Gastroesophageal sphincter (tissue), 4 donors: ENCODE results near the gene ZBTB46. TPM values are rescaled to one million over a fixed set of nuclear protein-coding genes. Genes with fewer than 3 reads are reported as not detected.
"Not testable (repeated sequence)": the region's sequence is repeated elsewhere in the genome, so short reads cannot be mapped to it uniquely, and the experiment has no call there.

Experiments used
- ATAC-seq: fragments of 150-250 bp; one replicate; pipeline ENCODE4 v1.9.1; 2016; ENCODE audit warnings: mild to moderate bottlenecking, moderate library complexity
- H3K27ac ChIP-seq, 4 donors: fragments of 200-600 bp; sonication (generic) in 3 of 4; 1 replicate in 3 of 4; 2 replicates in 1 of 4; pipeline ENCODE4 v1.5.1; 2016 to 2019
- H3K27me3 ChIP-seq: fragments of 200-600 bp; sonication (generic); one replicate; pipeline ENCODE4 v1.5.1; 2019
- H3K36me3 ChIP-seq, 2 donors: fragments of 200-600 bp; sonication (generic); one replicate each; pipeline ENCODE4 v1.5.1; 2019; ENCODE audit warnings: control low read depth in 1 of 2
- H3K4me1 ChIP-seq, 3 donors: fragments of 200-600 bp; sonication (generic); 1 replicate in 2 of 3; 2 replicates in 1 of 3; pipeline ENCODE4 v1.5.1; 2016 to 2019; ENCODE audit warnings: control low read depth in 2 of 3
- H3K4me3 ChIP-seq, 2 donors: fragments of 200-600 bp; sonication (generic); one replicate each; pipeline ENCODE4 v1.5.1; 2019; ENCODE audit warnings: mild to moderate bottlenecking in 1 of 2, moderate library complexity in 1 of 2
- H3K9me3 ChIP-seq, 3 donors: fragments of 200-600 bp; sonication (generic); one replicate each; pipeline ENCODE4 v1.5.1; 2017 to 2019; ENCODE audit warnings: control low read depth in 2 of 3
- EP300 ChIP-seq: sonication (generic); formaldehyde crosslinking; IDR thresholded peaks from one replicate; pipeline ENCODE4 v1.6.1; 2017; ENCODE audit warnings: antibody characterized with exemption, mild to moderate bottlenecking
- POLR2A ChIP-seq, 2 donors: fragments of 450-650 bp; IDR thresholded peaks; one replicate each; pipeline ENCODE4 v1.6.1; 2017; ENCODE audit warnings: antibody characterized with exemption in 2 of 2, mild to moderate bottlenecking in 2 of 2, moderate library complexity in 1 of 2
- POLR2AphosphoS5 ChIP-seq: sonication (generic); formaldehyde crosslinking; IDR thresholded peaks from one replicate; pipeline ENCODE4 v1.6.1; 2017; ENCODE audit warnings: antibody characterized with exemption
- WGBS, 2 donors: methylation state at CpG; one replicate each; pipeline ENCODE4 v1.1.5; 2018; ENCODE audit warnings: low coverage in 1 of 2; 5-methylcytosine and 5-hydroxymethylcytosine counted together
- total RNA-seq, 4 donors: library from RNA; depleted of rRNA; stranded (reverse); fragments of >200 nt; gene quantifications; one replicate each; pipeline ENCODE4 v1.1.0, GENCODE V29; 2016
- TF ChIP-seq, protein P1 (sequence below), 4 experiments: fragments of 200-600 bp in 2 of 4; fragments of 450-650 bp in 2 of 4; sonication (generic) in 1 of 4; IDR thresholded peaks; one replicate each; pipeline ENCODE4 v1.5.1; 2017 to 2019; ENCODE audit warnings: antibody characterized with exemption in 4 of 4, mild to moderate bottlenecking in 2 of 4, moderate library complexity in 2 of 4

The ZBTB46 gene
- total RNA-seq, 4 donors from 2014 or later: 8.1 to 13.8 (median 10.2) TPM

DNA sequence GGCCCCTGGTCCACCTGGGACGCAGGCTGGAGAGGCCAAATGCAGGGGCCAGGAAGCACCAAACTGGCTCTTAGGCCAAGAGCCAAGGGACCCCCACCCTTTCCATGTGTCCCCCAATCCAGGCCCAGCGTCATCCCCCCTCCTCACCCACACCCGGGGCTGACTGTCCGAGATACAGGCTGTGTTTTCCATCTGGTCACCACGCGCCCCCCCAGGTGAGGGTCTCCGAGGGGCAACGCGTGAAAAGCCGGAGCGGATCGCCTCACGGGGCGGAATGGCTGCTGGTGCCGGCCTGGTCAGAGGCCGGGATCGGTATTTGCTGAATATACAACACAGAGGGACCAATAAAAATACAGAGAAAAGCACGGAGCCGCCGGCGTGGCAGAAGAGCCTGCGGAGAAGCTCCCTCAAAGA, 25.0 kb upstream of the ZBTB46 start:
- peaks cover 0 to 3% of the 10 kb centered on the region in 2 donors for H3K36me3 ChIP-seq
- TF ChIP-seq EP300: no peak
- TF ChIP-seq, protein P1, sequence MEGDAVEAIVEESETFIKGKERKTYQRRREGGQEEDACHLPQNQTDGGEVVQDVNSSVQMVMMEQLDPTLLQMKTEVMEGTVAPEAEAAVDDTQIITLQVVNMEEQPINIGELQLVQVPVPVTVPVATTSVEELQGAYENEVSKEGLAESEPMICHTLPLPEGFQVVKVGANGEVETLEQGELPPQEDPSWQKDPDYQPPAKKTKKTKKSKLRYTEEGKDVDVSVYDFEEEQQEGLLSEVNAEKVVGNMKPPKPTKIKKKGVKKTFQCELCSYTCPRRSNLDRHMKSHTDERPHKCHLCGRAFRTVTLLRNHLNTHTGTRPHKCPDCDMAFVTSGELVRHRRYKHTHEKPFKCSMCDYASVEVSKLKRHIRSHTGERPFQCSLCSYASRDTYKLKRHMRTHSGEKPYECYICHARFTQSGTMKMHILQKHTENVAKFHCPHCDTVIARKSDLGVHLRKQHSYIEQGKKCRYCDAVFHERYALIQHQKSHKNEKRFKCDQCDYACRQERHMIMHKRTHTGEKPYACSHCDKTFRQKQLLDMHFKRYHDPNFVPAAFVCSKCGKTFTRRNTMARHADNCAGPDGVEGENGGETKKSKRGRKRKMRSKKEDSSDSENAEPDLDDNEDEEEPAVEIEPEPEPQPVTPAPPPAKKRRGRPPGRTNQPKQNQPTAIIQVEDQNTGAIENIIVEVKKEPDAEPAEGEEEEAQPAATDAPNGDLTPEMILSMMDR (IDR thresholded peaks at IDR 0.05): no peak
- no peak for ATAC-seq
- 100% methylated on average over 1 of the region's 22 CpGs; no CpG with 5 or more reads in 1 of the 2 donors for WGBS, 2 donors
- H3K9me3 ChIP-seq: no peaks in the 10 kb centered on the region
- no peak overlapping the region for H3K4me3 ChIP-seq
- peaks cover 0 to 59% (median 32%) of the 10 kb centered on the region in 3 donors for H3K4me1 ChIP-seq
- peak overlapping the region in 1 of 4 donors; percentile 74 for H3K27ac ChIP-seq
- H3K27me3 ChIP-seq: peaks cover 61% of the 10 kb centered on the region

DNA sequence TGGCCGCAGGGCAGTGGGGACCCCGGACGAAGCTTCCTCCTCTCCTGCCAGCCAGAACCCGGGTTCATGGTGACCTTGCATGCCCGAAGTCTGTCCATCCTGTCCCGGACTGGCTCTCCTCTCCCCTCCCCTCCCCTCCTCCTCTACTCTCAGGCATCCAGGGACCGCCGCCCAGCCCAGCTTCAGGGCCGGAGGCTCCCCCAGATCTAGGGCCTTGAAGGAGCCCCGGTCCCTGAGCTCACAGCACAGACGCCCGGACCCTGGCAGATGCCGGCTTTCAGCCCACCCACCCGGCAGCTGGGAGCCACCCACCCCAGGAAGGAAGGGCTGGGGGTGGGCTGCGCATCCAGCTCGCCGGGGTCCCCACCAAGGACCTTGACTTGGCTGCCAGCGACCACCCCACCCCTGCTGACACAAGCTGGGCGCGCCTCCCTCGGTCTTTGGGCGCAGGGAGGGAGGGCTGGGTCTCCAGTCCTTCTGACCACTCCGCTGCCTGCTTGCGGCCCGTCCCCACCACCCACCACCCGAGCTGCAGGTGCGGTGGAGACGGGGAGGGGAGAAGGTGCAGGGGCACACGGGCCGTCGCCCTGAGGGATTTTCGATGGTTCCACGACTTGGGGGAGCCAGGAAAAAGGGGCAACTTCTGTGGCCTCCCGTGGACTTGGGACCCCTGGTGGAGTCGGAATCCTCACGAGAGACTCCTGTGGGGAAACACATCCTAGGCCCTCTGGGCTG, 24.5 kb upstream of the ZBTB46 start:
- WGBS, 2 donors: 47 to 60% methylated on average over 1 to 3 of the region's 36 CpGs
- no peak for ATAC-seq
- H3K27me3 ChIP-seq: peaks cover 61% of the 10 kb centered on the region
- no peaks in the 10 kb centered on the region for H3K9me3 ChIP-seq
- TF ChIP-seq POLR2AphosphoS5: no peak
- TF ChIP-seq, protein P1 (IDR thresholded peaks at IDR 0.05): no peak
- TF ChIP-seq EP300: no peak
- no peak for TF ChIP-seq POLR2A (IDR thresholded peaks at IDR 0.05)
- peaks cover 0 to 59% (median 32%) of the 10 kb centered on the region in 3 donors for H3K4me1 ChIP-seq
- H3K36me3 ChIP-seq: no peaks in the 10 kb centered on the region
- H3K4me3 ChIP-seq: peak overlapping the region in 1 of 2 donors; percentile 29
- peak overlapping the region in 3 of 4 donors; percentile 74 to 78 (median 74) for H3K27ac ChIP-seq

DNA sequence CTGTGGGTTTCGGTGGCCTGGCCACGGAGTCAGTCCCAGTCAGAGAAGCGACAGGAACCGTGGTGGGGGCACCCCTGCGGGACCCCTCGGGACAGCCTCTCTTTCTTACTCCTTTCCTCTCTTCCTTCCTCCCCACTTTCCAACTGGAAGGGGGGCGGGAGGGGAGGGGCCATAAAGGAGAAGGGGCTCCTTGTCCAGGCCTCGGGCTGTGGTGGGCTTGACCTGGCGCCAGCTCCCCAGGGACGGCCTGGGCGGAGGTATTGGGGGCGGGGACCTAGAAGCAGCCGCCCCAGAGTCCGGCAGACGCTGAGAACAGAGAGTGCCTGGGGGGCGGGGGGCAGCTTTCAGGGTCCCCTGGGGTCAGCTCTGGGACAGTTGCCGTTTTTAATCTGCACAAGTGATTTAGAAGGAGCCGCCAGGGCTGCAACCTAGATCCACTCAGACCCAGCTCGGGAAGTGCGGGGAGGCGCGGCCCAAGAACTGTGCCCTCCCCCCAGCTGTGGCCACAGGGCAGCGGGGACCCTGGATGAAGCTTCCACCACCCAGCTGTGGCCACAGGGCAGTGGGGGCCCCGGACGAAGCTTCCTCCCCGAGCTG, 23.8 kb upstream of the ZBTB46 start:
- TF ChIP-seq, protein P1 (IDR thresholded peaks at IDR 0.05): no peak
- no peak for TF ChIP-seq POLR2A (IDR thresholded peaks at IDR 0.05)
- no peak for TF ChIP-seq EP300
- no peak for TF ChIP-seq POLR2AphosphoS5
- Histone ChIP-seq H3K36me3 (no peaks in the 10 kb centered on the region), H3K4me3 (peak overlapping the region in 1 of 2 donors; percentile 29), H3K9me3 (no peaks in the 10 kb centered on the region), H3K4me1 (peaks cover 0 to 59% (median 32%) of the 10 kb centered on the region in 3 donors), H3K27me3 (peaks cover 61% of the 10 kb centered on the region), H3K27ac (peak overlapping the region in 3 of 4 donors; percentile 74 to 78 (median 74))
- ATAC-seq: peak; percentile 31
- no CpG with 5 or more reads among the region's 26 CpGs for WGBS, 2 donors

DNA sequence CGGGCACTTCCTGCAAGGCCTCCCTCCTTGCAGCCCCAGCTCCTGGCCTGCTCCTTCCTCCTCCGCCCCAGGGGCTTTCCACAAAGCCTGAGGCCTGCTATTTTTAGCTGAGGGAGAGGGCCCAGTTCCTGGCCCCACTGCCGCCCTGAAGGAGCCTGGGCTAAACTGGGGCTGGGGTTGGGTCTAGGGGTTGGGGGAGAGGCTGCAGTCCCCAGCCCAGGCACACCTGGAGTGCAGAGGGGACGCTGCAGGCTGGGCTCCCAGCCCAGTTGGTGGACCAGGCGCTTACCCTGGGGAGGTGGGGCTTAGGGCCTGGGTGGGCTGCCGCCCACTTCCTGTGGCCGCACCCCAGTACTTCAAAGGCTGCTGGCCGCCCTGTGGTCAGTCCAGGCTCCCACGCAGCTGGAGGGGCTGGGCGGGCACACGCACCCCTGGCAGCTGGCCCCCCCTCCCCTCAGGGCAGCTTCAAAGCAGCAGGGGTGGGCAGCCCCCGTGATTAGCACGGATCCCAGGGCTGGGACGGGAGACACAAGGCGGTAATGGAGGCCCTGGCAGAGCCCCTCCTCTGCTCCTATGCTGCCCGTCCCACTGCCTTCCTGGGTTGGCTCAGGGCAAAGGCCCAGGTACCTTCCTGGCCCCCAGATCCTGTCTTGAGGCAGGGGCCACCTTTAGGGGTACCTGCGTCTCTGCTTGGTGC, 23.2 kb upstream of the ZBTB46 start:
- H3K4me3 ChIP-seq: peak overlapping the region in 1 of 2 donors; percentile 29
- peaks cover 61% of the 10 kb centered on the region for H3K27me3 ChIP-seq
- peaks cover 0 to 54% (median 32%) of the 10 kb centered on the region in 3 donors for H3K4me1 ChIP-seq
- H3K36me3 ChIP-seq: no peaks in the 10 kb centered on the region
- no peak for TF ChIP-seq POLR2AphosphoS5
- TF ChIP-seq, protein P1 (IDR thresholded peaks at IDR 0.05): peak in 1 of 4 experiments; percentile 13
- WGBS, 2 donors: no CpG with 5 or more reads among the region's 17 CpGs
- ATAC-seq: peak; percentile 18
- H3K27ac ChIP-seq: peak overlapping the region in 3 of 4 donors; percentile 74 to 78 (median 74)
- no peaks in the 10 kb centered on the region for H3K9me3 ChIP-seq

DNA sequence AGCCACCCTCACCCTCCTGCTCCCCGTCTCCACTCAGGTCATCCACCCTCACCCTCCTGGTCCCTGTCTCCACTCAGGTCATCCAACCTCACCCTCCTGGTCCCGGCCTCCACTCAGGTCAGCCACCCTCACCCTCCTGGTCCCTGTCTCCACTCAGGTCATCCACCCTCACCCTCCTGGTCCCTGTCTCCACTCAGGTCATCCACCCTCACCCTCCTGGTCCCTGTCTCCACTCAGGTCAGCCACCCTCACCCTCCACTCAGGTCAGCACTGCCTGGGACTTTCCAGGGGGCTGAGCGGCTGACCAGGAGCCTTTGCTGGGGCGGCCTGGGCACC, 22.6 kb upstream of the ZBTB46 start:
- not testable (repeated sequence) for H3K36me3 ChIP-seq, H3K9me3 ChIP-seq, H3K4me3 ChIP-seq, ATAC-seq
- Histone ChIP-seq H3K27me3 (peaks cover 61% of the 10 kb centered on the region), H3K4me1 (peaks cover 0 to 49% (median 30%) of the 10 kb centered on the region in 3 donors), H3K27ac (peak overlapping the region in 3 of 4 donors; percentile 74 to 78 (median 74))
- 93 to 100% methylated on average over 1 to 2 of the region's 4 CpGs for WGBS, 2 donors

DNA sequence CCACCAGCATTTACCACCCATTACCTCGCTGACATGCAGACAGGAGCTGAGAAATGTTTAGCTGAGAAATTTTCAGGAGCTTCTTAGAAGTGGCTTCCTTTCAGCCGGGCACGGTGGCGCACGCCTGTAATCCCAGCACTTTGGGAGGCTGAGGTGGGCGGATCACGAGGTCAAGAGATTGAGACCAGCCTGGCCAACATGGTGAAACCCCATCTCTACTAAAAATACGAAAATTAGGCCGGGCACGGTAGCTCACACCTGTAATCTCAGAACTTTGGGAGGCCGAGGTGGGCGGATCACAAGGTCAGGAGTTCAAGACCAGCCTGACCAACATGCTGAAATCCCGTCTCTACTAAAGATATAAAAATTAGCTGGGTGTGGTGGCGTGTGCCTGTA, 20.5 kb upstream of the ZBTB46 start:
- H3K4me1 ChIP-seq: peaks cover 0 to 49% (median 34%) of the 10 kb centered on the region in 3 donors
- not testable (repeated sequence) for H3K4me3 ChIP-seq, ATAC-seq, H3K9me3 ChIP-seq, H3K36me3 ChIP-seq, H3K27ac ChIP-seq
- H3K27me3 ChIP-seq: peaks cover 58% of the 10 kb centered on the region
- 93 to 100% methylated on average over 1 to 7 of the region's 14 CpGs for WGBS, 2 donors
